BE2C (cell line): Measurements from ENCODE around the gene SPATA13.
"Not testable (repeated sequence)": the region's sequence is repeated elsewhere in the genome, so short reads cannot be mapped to it uniquely, and the experiment has no call there.

Source experiments
- DNase-seq: peaks from one replicate; pipeline ENCODE4 v3.0.0-alpha.2; 2020
- H3K27me3 ChIP-seq: fragments of 250-450 bp; sonication (Bioruptor Pico); 2 replicates; pipeline ENCODE4 v1.5.1; 2020; ENCODE audit warnings: mild to moderate bottlenecking
- H3K36me3 ChIP-seq: fragments of 250-450 bp; sonication (Bioruptor Pico); 2 replicates; pipeline ENCODE4 v1.5.1; 2020; ENCODE audit warnings: mild to moderate bottlenecking
- H3K4me1 ChIP-seq: fragments of 250-450 bp; sonication (Bioruptor Pico); 2 replicates; pipeline ENCODE4 v1.5.1; 2020
- H3K4me3 ChIP-seq: 2 replicates; pipeline ENCODE4 v1.5.1; 2011; ENCODE audit warnings: low read depth, low read length
- H3K9me3 ChIP-seq: fragments of 250-450 bp; sonication (Bioruptor Pico); 2 replicates; pipeline ENCODE4 v1.5.1; 2020
- TF ChIP-seq, protein P1 (sequence below): IDR thresholded peaks from 2 replicates; pipeline ENCODE4 v1.5.1; 2012; ENCODE audit warnings: mild to moderate bottlenecking, low read depth, low read length

SPATA13 gene

GRCh38 chr13:24304620-24305019 lies 144.1 kb downstream of the SPATA13 start:
- no peaks in the 10 kb centered on the region for H3K9me3 ChIP-seq

DNA sequence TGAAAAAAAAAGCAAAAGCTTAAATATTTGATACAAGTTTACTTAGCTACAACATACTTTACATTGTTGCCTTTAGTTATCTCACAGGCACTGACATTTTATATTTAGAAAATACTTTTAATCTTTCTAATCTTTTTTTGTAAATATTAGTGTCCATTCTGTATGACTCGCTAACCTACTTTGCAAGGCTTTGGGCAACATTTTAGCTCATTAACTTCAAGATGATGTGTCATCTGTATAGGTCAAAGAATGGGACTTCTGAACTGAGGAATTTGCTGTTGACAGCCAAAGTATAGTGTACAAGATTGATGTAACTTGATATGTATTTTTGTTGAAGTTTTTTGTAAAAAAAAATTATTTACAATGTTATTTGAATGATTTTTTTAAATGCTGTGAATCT lies 146.1 kb downstream of the SPATA13 start:
- Histone ChIP-seq H3K4me1 (no peaks in the 10 kb centered on the region), H3K9me3 (no peaks in the 10 kb centered on the region), H3K4me3 (no peak overlapping the region), H3K27me3 (no peaks in the 10 kb centered on the region), H3K36me3 (no peaks in the 10 kb centered on the region)
- TF ChIP-seq, protein P1, sequence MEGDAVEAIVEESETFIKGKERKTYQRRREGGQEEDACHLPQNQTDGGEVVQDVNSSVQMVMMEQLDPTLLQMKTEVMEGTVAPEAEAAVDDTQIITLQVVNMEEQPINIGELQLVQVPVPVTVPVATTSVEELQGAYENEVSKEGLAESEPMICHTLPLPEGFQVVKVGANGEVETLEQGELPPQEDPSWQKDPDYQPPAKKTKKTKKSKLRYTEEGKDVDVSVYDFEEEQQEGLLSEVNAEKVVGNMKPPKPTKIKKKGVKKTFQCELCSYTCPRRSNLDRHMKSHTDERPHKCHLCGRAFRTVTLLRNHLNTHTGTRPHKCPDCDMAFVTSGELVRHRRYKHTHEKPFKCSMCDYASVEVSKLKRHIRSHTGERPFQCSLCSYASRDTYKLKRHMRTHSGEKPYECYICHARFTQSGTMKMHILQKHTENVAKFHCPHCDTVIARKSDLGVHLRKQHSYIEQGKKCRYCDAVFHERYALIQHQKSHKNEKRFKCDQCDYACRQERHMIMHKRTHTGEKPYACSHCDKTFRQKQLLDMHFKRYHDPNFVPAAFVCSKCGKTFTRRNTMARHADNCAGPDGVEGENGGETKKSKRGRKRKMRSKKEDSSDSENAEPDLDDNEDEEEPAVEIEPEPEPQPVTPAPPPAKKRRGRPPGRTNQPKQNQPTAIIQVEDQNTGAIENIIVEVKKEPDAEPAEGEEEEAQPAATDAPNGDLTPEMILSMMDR = no peak
- no peak for DNase-seq

More at GRCh38 chr13:24304620-24305019, 144.1 kb downstream of the SPATA13 start:
- H3K27me3 ChIP-seq = no peaks in the 10 kb centered on the region
- no peak overlapping the region for H3K4me3 ChIP-seq
- no peak for DNase-seq
- no peaks in the 10 kb centered on the region for H3K36me3 ChIP-seq
- TF ChIP-seq, protein P1 = no peak
- no peaks in the 10 kb centered on the region for H3K4me1 ChIP-seq

DNA sequence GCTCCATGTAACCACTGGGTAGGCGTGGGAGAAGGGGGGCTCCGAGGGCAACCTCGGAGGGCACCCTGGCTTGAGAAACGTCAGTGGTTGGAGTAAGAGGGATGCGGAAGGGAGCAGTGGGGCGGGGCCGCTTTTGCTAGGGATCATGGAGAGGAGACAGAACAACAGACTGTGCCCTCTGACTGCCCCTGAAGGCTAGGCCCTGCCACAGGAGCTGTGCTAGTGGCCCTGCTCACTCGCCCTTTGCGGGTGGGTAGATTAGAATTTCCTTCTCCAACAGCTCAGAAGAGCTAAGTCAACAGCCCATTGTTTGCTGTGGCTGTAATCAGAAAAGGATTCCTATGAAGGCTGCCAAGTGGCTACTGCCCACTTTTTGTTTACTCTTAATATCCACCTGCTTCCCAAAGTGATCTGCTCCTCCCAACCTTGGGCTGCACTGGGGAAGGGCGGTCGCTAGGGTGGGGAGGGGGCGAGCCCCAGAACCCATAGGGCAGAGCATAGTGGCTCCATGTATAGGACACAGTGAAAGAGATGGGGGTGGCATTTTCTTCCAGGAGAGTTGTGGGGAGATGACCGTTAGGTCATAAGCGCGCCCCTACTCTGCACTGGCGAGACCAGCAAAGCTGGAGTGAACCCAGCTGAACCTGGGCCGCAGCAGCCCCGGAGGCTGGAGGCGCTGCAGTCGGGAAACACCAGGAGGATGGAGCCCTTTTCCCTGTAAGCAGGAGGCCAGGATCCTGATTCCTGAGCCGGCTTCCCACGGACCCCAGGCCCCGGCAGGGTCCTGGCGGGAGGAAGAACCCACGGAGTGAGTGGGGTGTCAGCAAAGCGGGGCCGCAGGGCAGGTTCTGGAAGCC lies 146.9 kb downstream of the SPATA13 start:
- no peaks in the 10 kb centered on the region for H3K27me3 ChIP-seq
- no peaks in the 10 kb centered on the region for H3K9me3 ChIP-seq
- TF ChIP-seq, protein P1 = no peak
- no peak overlapping the region for H3K4me3 ChIP-seq
- no peaks in the 10 kb centered on the region for H3K36me3 ChIP-seq
- H3K4me1 ChIP-seq = no peaks in the 10 kb centered on the region
- no peak for DNase-seq

DNA sequence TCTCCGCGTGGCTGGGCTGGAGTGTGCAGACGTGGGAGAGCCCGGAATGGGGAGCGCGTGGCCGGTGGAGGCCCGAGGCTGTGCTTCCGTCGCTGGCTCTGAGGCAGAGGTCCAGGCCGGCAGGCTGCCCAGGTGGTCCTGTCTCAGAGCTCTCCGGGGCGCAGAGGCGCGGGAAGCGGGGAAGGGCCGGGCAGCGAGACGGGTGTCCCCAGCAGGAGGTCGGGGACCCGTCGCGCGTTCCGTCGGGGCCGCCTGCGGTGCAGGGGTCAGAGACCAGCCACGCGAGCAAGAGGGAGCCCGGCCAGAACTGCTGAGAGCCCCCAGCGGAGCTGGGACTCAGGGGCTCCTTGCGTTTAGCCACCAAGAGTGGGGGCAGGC lies 147.5 kb downstream of the SPATA13 start:
- Histone ChIP-seq H3K4me3 (no peak overlapping the region), H3K36me3 (no peaks in the 10 kb centered on the region), H3K9me3 (no peaks in the 10 kb centered on the region), H3K4me1 (no peaks in the 10 kb centered on the region), H3K27me3 (no peaks in the 10 kb centered on the region)
- no peak for DNase-seq
- TF ChIP-seq, protein P1 = no peak

- DNase-seq = no peak
- H3K36me3 ChIP-seq = no peaks in the 10 kb centered on the region
- TF ChIP-seq, protein P1 = no peak
- no peaks in the 10 kb centered on the region for H3K9me3 ChIP-seq
- H3K27me3 ChIP-seq = no peaks in the 10 kb centered on the region
- no peaks in the 10 kb centered on the region for H3K4me1 ChIP-seq
- no peak overlapping the region for H3K4me3 ChIP-seq
Observed at GRCh38 chr13:24308488-24309020, 148.0 kb downstream of the SPATA13 start.

GRCh38 chr13:24309300-24309699 lies 148.8 kb downstream of the SPATA13 start, which contains the start of gene C1QTNF9:
Gene C1QTNF9, plus strand, starts transcription at chr13:24309580. Its CDS starts 6,424 bp downstream, at chr13:24316004.
- H3K9me3 ChIP-seq, H3K36me3 ChIP-seq, H3K4me1 ChIP-seq, H3K27me3 ChIP-seq, DNase-seq, H3K4me3 ChIP-seq: not testable (repeated sequence)
